Left lung (tissue), 10 donors: ENCODE results near the gene ZNF331. TPM values are rescaled to one million over a fixed set of nuclear protein-coding genes. Genes with fewer than 3 reads are reported as not detected.

Source experiments
- ATAC-seq: fragments of 200-7000 bp; cut with Tn5 transposase; one replicate; pipeline ENCODE4 v1.9.1; 2020; ENCODE audit warnings: moderate library complexity
- DNase-seq, 4 donors: peaks; one replicate each; pipeline ENCODE4 v3.0.0-alpha.2; 2013 to 2020
- H3K27ac ChIP-seq, 2 donors: fragments of 200-600 bp; sonication (generic) in 1 of 2; one replicate each; pipeline versions ENCODE4 v1.5.0 to v1.8.0; 2020 to 2021
- H3K27me3 ChIP-seq, 2 donors: fragments of 200-600 bp; sonication (generic) in 1 of 2; one replicate each; pipeline versions ENCODE4 v1.5.0 to v1.8.0; 2020 to 2021
- H3K36me3 ChIP-seq, 2 donors: fragments of 200-600 bp; sonication (generic) in 1 of 2; one replicate each; pipeline versions ENCODE4 v1.5.0 to v1.8.0; 2020 to 2021
- H3K4me1 ChIP-seq, 2 donors: fragments of 200-600 bp; one replicate each; pipeline ENCODE4 v1.8.0; 2021
- H3K4me3 ChIP-seq, 2 donors: fragments of 200-600 bp; sonication (generic) in 1 of 2; one replicate each; pipeline versions ENCODE4 v1.5.0 to v1.8.0; 2020 to 2021; ENCODE audit warnings: mild to moderate bottlenecking in 1 of 2
- H3K9me3 ChIP-seq, 2 donors: fragments of 200-600 bp; sonication (generic) in 1 of 2; one replicate each; pipeline versions ENCODE4 v1.5.0 to v1.8.0; 2020 to 2021
- CTCF ChIP-seq, 2 donors: fragments of 200-600 bp; sonication (generic) in 1 of 2; IDR thresholded peaks; one replicate each; pipeline versions ENCODE4 v1.5.0 to v1.8.0; 2021; ENCODE audit warnings: antibody characterized with exemption in 2 of 2
- intact Hi-C, 2 donors: fragments of 100-400 bp; cut with DNase I; formaldehyde crosslinking; loops; one replicate each; pipeline versions ENCODE4 v1.11.2 to v1.14.2; 2022
- polyA plus RNA-seq, 6 donors: library from polyadenylated mRNA; unstranded; fragments of 120-200 nt; gene quantifications; one replicate each; pipeline ENCODE4 v1.2.1, GENCODE V29; 2013; ENCODE audit not compliant: insufficient read length in 6 of 6
- total RNA-seq, 2 donors: library from RNA; stranded (reverse); fragmentation: NEBNext Ultra II Directional; extraction: Animal tissue kit (Norgen Biotek cat#: 25700); gene quantifications; one replicate each; pipeline ENCODE4 v1.2.1, GENCODE V29; 2021
- donor health status: DM: no; HTN: yes; CAD: no.
- donor health status: DM: no; HTN: no; CAD: no.

Gene ZNF331
- total and polyA plus RNA-seq, 8 donors = 19.6 to 25.0 (median 20.7) TPM

GRCh38 chr19:53521373-53522202 is 16.4 kb upstream of the ZNF331 start:
- TF ChIP-seq CTCF (IDR thresholded peaks at IDR 0.05) = no peak

GRCh38 chr19:53525922-53526321 is 12.0 kb upstream of the ZNF331 start:
- intact Hi-C loops = no loop called here
- no peak for ATAC-seq
- Histone ChIP-seq H3K27me3 (no peaks in the 10 kb centered on the region), H3K4me3 (no peak overlapping the region), H3K4me1 (peaks cover 0 to 6% of the 10 kb centered on the region in 2 donors), H3K36me3 (peaks cover 0 to 3% of the 10 kb centered on the region in 2 donors), H3K27ac (no peak overlapping the region), H3K9me3 (peaks cover 0 to 23% of the 10 kb centered on the region in 2 donors)
- no peak for TF ChIP-seq CTCF (IDR thresholded peaks at IDR 0.05)
- DNase-seq = no peak

More at GRCh38 chr19:53521373-53522202, 16.4 kb upstream of the ZNF331 start:
- intact Hi-C loops = no loop called here
- no peak for ATAC-seq
- H3K9me3 ChIP-seq = peaks cover 0 to 28% of the 10 kb centered on the region in 2 donors
- H3K4me1 ChIP-seq = peaks cover 0 to 6% of the 10 kb centered on the region in 2 donors
- no peak for DNase-seq
- H3K4me3 ChIP-seq = peak overlapping the region; percentile 40 to 48
- no peaks in the 10 kb centered on the region for H3K27me3 ChIP-seq
- H3K36me3 ChIP-seq = peaks cover 0 to 3% of the 10 kb centered on the region in 2 donors
- H3K27ac ChIP-seq = no peak overlapping the region

- Histone ChIP-seq H3K4me1 (no peaks in the 10 kb centered on the region), H3K27me3 (no peaks in the 10 kb centered on the region), H3K27ac (no peak overlapping the region), H3K36me3 (peaks cover 0 to 3% of the 10 kb centered on the region in 2 donors), H3K9me3 (peaks cover 0 to 16% of the 10 kb centered on the region in 2 donors), H3K4me3 (no peak overlapping the region)
- no peak for DNase-seq
- ATAC-seq = no peak
- intact Hi-C loops = no loop called here
- no peak for TF ChIP-seq CTCF (IDR thresholded peaks at IDR 0.05)
Observed at GRCh38 chr19:53530622-53531021, 7.3 kb upstream of the ZNF331 start.

GRCh38 chr19:53531457-53531856 is 6.5 kb upstream of the ZNF331 start:
- Histone ChIP-seq H3K4me3 (no peak overlapping the region), H3K4me1 (no peaks in the 10 kb centered on the region), H3K36me3 (no peaks in the 10 kb centered on the region), H3K27ac (no peak overlapping the region), H3K9me3 (peaks cover 0 to 7% of the 10 kb centered on the region in 2 donors), H3K27me3 (no peaks in the 10 kb centered on the region)
- DNase-seq (no peak), ATAC-seq (no peak)
- TF ChIP-seq CTCF (IDR thresholded peaks at IDR 0.05) = no peak
- intact Hi-C loops = no loop called here

GRCh38 chr19:53532362-53532761 is 5.6 kb upstream of the ZNF331 start:
- DNase-seq = no peak
- no peak overlapping the region for H3K4me3 ChIP-seq
- no peak for ATAC-seq
- no peaks in the 10 kb centered on the region for H3K4me1 ChIP-seq
- H3K9me3 ChIP-seq = peaks cover 0 to 4% of the 10 kb centered on the region in 2 donors
- no peak for TF ChIP-seq CTCF (IDR thresholded peaks at IDR 0.05)
- H3K27ac ChIP-seq = no peak overlapping the region
- H3K36me3 ChIP-seq = no peaks in the 10 kb centered on the region
- intact Hi-C loops = no loop called here
- H3K27me3 ChIP-seq = no peaks in the 10 kb centered on the region
